H9 (cell line): ENCODE data around the gene HNRNPF. TPM values are rescaled to one million over a fixed set of nuclear protein-coding genes. Genes with fewer than 3 reads are reported as not detected.

ENCODE experiments used
- DNase-seq: peaks from one replicate; pipeline ENCODE4 v3.0.0-alpha.2; 2017
- H2AFZ ChIP-seq: one replicate; pipeline ENCODE4 v1.6.1; 2013; ENCODE audit warnings: mild to moderate bottlenecking, low read length, control low read depth, moderate library complexity
- H2AK5ac ChIP-seq: 2 replicates; pipeline ENCODE4 v1.6.1; 2013; ENCODE audit warnings: low read length, control low read depth, mixed read lengths; ENCODE audit not compliant: insufficient read length
- H2BK120ac ChIP-seq: one replicate; pipeline ENCODE4 v1.6.1; 2013; ENCODE audit warnings: low read depth, mild to moderate bottlenecking, low read length, control low read depth, inconsistent platforms; ENCODE audit not compliant: poor library complexity, severe bottlenecking
- H2BK12ac ChIP-seq: 2 replicates; pipeline ENCODE4 v1.6.1; 2013; ENCODE audit warnings: low read length, control low read depth, mixed read lengths, low read depth; ENCODE audit not compliant: insufficient read length
- H2BK15ac ChIP-seq: 2 replicates; pipeline ENCODE4 v1.6.1; 2013; ENCODE audit warnings: low read depth, low read length, control low read depth
- H2BK20ac ChIP-seq: one replicate; pipeline ENCODE4 v1.6.1; 2013; ENCODE audit warnings: low read depth, mild to moderate bottlenecking, low read length, control low read depth, inconsistent platforms; ENCODE audit not compliant: poor library complexity, severe bottlenecking
- H2BK5ac ChIP-seq: 2 replicates; pipeline ENCODE4 v1.6.1; 2013; ENCODE audit warnings: low read length, control low read depth, mixed read lengths; ENCODE audit not compliant: insufficient read length
- H3K14ac ChIP-seq: 2 replicates; pipeline ENCODE4 v1.6.1; 2013; ENCODE audit warnings: low read length, control low read depth; ENCODE audit not compliant: insufficient read depth
- H3K18ac ChIP-seq: 2 replicates; pipeline ENCODE4 v1.6.1; 2013; ENCODE audit warnings: low read depth, mild to moderate bottlenecking, mixed read lengths, low read length, control low read depth; ENCODE audit not compliant: insufficient read length
- H3K23ac ChIP-seq: 2 replicates; pipeline ENCODE4 v1.6.1; 2013; ENCODE audit warnings: low read length, control low read depth, mixed read lengths, low read depth; ENCODE audit not compliant: insufficient read length
- H3K23me2 ChIP-seq: 2 replicates; pipeline ENCODE4 v1.6.1; 2013; ENCODE audit warnings: low read depth, mild to moderate bottlenecking, mixed read lengths, low read length, control low read depth; ENCODE audit not compliant: insufficient read length, poor library complexity, severe bottlenecking
- H3K27ac ChIP-seq: 2 replicates; pipeline ENCODE4 v1.5.1; 2013; ENCODE audit warnings: low read length, control low read depth, mixed read lengths, low read depth; ENCODE audit not compliant: insufficient read length
- H3K27me3 ChIP-seq: 2 replicates; pipeline ENCODE4 v1.6.1; 2013; ENCODE audit warnings: low read length, control low read depth, inconsistent platforms; ENCODE audit not compliant: insufficient read depth
- H3K4ac ChIP-seq: 2 replicates; pipeline ENCODE4 v1.6.1; 2013; ENCODE audit warnings: low read depth, mild to moderate bottlenecking, control low read depth, inconsistent platforms, low read length, moderate library complexity
- H3K4me1 ChIP-seq: 2 replicates; pipeline ENCODE4 v1.6.1; 2013; ENCODE audit warnings: low read length, control low read depth, inconsistent platforms; ENCODE audit not compliant: insufficient read depth
- H3K4me2 ChIP-seq: 2 replicates; pipeline ENCODE4 v1.6.1; 2013; ENCODE audit warnings: low read length, control low read depth, mixed read lengths; ENCODE audit not compliant: insufficient read length, insufficient read depth
- H3K56ac ChIP-seq: 2 replicates; pipeline ENCODE4 v1.6.1; 2013; ENCODE audit warnings: low read depth, mild to moderate bottlenecking, mixed read lengths, low read length, control low read depth; ENCODE audit not compliant: insufficient read length
- H3K79me1 ChIP-seq: 2 replicates; pipeline ENCODE4 v1.6.1; 2013; ENCODE audit warnings: low read depth, mild to moderate bottlenecking, moderate library complexity, low read length, control low read depth, inconsistent platforms; ENCODE audit not compliant: insufficient read depth, poor library complexity, severe bottlenecking
- H3K79me2 ChIP-seq: 2 replicates; pipeline ENCODE4 v1.6.1; 2013; ENCODE audit warnings: low read length, control low read depth, inconsistent platforms; ENCODE audit not compliant: insufficient read depth
- H3K9ac ChIP-seq: 2 replicates; pipeline ENCODE4 v1.6.1; 2013; ENCODE audit warnings: low read length, control low read depth, mixed read lengths; ENCODE audit not compliant: insufficient read length; ENCODE audit errors: extremely low read depth
- H3K9me3 ChIP-seq: one replicate; pipeline ENCODE4 v1.6.1; 2013; ENCODE audit warnings: low read depth, low read length, inconsistent platforms; ENCODE audit not compliant: control insufficient read depth
- H3T11ph ChIP-seq: one replicate; pipeline ENCODE4 v1.6.1; 2013; ENCODE audit warnings: mild to moderate bottlenecking, low read length, control low read depth, inconsistent platforms
- H4K20me1 ChIP-seq: one replicate; pipeline ENCODE4 v1.6.1; 2013; ENCODE audit not compliant: control insufficient read depth, insufficient read length, insufficient read depth
- H4K5ac ChIP-seq: 2 replicates; pipeline ENCODE4 v1.6.1; 2013; ENCODE audit warnings: low read depth, mild to moderate bottlenecking, mixed read lengths, low read length, control low read depth; ENCODE audit not compliant: insufficient read length
- H4K8ac ChIP-seq: replicated peaks from 2 replicates; pipeline ENCODE4 v1.6.1; 2013; ENCODE audit warnings: low read length, control low read depth, mixed read lengths, low read depth; ENCODE audit not compliant: insufficient read length
- H4K91ac ChIP-seq: 2 replicates; pipeline ENCODE4 v1.6.1; 2013; ENCODE audit warnings: low read depth, mild to moderate bottlenecking, moderate library complexity, mixed read lengths, low read length, control low read depth; ENCODE audit not compliant: insufficient read length
- H3K27ac Mint-ChIP-seq, 3 experiments: 2 replicates in 2 of 3; 3 replicates in 1 of 3; pipeline ENCODE4 v1.8.0; 2020 to 2021; ENCODE audit warnings: mixed read lengths in 3 of 3, mild to moderate bottlenecking in 1 of 3, moderate library complexity in 1 of 3
- H3K27me3 Mint-ChIP-seq: 2 replicates; pipeline ENCODE4 v1.8.0; 2021; ENCODE audit warnings: low read depth, mild to moderate bottlenecking, moderate library complexity, mixed read lengths
- H3K36me3 Mint-ChIP-seq, 3 experiments: 2 replicates in 2 of 3; 3 replicates in 1 of 3; pipeline ENCODE4 v1.8.0; 2020 to 2021; ENCODE audit warnings: low read depth in 3 of 3, mixed read lengths in 3 of 3; ENCODE audit not compliant: insufficient read depth in 1 of 3
- H3K4me1 Mint-ChIP-seq, 2 experiments: 2 replicates each; pipeline ENCODE4 v1.8.0; 2020; ENCODE audit warnings: mixed read lengths in 2 of 2
- H3K4me3 Mint-ChIP-seq, 2 experiments: 2 replicates in 1 of 2; 3 replicates in 1 of 2; pipeline ENCODE4 v1.8.0; 2020 to 2021; ENCODE audit warnings: mild to moderate bottlenecking in 2 of 2, mixed read lengths in 2 of 2, moderate library complexity in 1 of 2
- H3K9me3 Mint-ChIP-seq, 2 experiments: 2 replicates in 1 of 2; 3 replicates in 1 of 2; pipeline ENCODE4 v1.8.0; 2020; ENCODE audit warnings: mild to moderate bottlenecking in 2 of 2, mixed read lengths in 2 of 2, moderate library complexity in 1 of 2
- WGBS: extraction: QIAGEN DNeasy Blood & Tissue Kit; methylation state at CpG from one replicate; pipeline ENCODE4 v1.1.7; 2013; ENCODE audit warnings: missing lambda C conversion rate, low lambda C conversion rate, mixed read lengths; ENCODE audit not compliant: insufficient read length; ENCODE audit errors: extremely low coverage; 5-methylcytosine and 5-hydroxymethylcytosine counted together
- total RNA-seq: library from RNA; stranded (reverse); gene quantifications from 2 replicates; pipeline ENCODE4 v1.2.1, GENCODE V29; 2021
- TF ChIP-seq, protein P1 (sequence below): fragments of 200-600 bp; sonication (generic); conservative IDR thresholded peaks from 3 replicates; pipeline ENCODE4 v1.8.0; 2021; ENCODE audit warnings: antibody characterized with exemption, mild to moderate bottlenecking

HNRNPF gene
- total RNA-seq, 1 experiment from 2014 or later = 411 TPM

DNA sequence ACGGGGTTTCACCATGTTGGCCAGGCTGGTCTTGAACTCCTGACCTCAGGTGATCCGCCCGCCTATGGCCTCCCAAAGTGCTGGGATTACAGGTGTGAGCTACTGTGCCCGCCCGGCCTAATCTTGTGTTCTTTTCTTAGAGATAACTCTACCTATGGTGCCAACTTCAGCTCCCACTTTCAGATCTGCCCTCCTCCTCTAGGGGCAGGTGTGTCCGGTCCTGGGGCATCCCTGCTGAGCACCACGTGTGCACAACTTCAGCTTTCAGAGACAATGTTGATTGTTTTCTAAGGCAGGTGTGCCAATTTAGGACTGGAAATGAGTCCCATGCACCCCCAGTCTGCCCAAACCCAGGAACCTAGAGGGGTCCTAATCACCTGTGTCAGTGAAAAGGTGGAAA, 56.0 kb downstream of the HNRNPF start:
- WGBS = no CpG with 5 or more reads among the region's 7 CpGs

More for the DNA sequence above, 56.0 kb downstream of the HNRNPF start:
- Mint-ChIP-seq H3K27me3 (no peaks in the 10 kb centered on the region), H3K27ac (peak overlapping the region; percentile 28 to 52 (median 49); a peak in 2 of 7 replicates), H3K4me3 (no peak overlapping the region), H3K36me3 (no peaks in the 10 kb centered on the region), H3K9me3 (no peaks in the 10 kb centered on the region), H3K4me1 (peaks cover 36 to 47% of the 10 kb centered on the region in 2 experiments)
- Histone ChIP-seq H3K4me1 (peaks cover 2% of the 10 kb centered on the region; the same call in 1 of the 2 replicates), H2BK5ac (no peak overlapping the region), H3K9ac (no peak overlapping the region), H3K9me3 (no peaks in the 10 kb centered on the region), H2BK15ac (no peak overlapping the region), H3K79me2 (no peaks in the 10 kb centered on the region), H2BK12ac (no peak overlapping the region), H3K23ac (no peak overlapping the region), H4K91ac (no peak overlapping the region), H3K27me3 (no peaks in the 10 kb centered on the region), H4K8ac (no peak overlapping the region), H3T11ph (no peak overlapping the region), H2AK5ac (no peak overlapping the region), H3K23me2 (no peaks in the 10 kb centered on the region), H3K14ac (no peak overlapping the region), H2BK120ac (no peak overlapping the region), H2AFZ (no peak overlapping the region), H3K56ac (no peak overlapping the region), H4K20me1 (no peaks in the 10 kb centered on the region), H3K27ac (no peak overlapping the region), H3K4me2 (no peak overlapping the region), H3K4ac (no peak overlapping the region), H3K18ac (no peak overlapping the region), H3K79me1 (no peaks in the 10 kb centered on the region), H4K5ac (no peak overlapping the region), H2BK20ac (no peak overlapping the region)
- no peak for DNase-seq
- TF ChIP-seq, protein P1, sequence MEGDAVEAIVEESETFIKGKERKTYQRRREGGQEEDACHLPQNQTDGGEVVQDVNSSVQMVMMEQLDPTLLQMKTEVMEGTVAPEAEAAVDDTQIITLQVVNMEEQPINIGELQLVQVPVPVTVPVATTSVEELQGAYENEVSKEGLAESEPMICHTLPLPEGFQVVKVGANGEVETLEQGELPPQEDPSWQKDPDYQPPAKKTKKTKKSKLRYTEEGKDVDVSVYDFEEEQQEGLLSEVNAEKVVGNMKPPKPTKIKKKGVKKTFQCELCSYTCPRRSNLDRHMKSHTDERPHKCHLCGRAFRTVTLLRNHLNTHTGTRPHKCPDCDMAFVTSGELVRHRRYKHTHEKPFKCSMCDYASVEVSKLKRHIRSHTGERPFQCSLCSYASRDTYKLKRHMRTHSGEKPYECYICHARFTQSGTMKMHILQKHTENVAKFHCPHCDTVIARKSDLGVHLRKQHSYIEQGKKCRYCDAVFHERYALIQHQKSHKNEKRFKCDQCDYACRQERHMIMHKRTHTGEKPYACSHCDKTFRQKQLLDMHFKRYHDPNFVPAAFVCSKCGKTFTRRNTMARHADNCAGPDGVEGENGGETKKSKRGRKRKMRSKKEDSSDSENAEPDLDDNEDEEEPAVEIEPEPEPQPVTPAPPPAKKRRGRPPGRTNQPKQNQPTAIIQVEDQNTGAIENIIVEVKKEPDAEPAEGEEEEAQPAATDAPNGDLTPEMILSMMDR = peak; percentile 32; the same call in 1 of the 3 replicates
